KMS-11 (cell line): ENCODE data around the gene DDX55.

Source experiments
- H2AFZ ChIP-seq: fragments of 200-600 bp; sonication (generic); 2 replicates; pipeline ENCODE4 v1.6.1; 2016; ENCODE audit warnings: antibody characterized with exemption, mixed run types, low read depth
- H3K27ac ChIP-seq: fragments of 200-600 bp; sonication (generic); 2 replicates; pipeline ENCODE4 v1.6.1; 2016; ENCODE audit warnings: mild to moderate bottlenecking, mixed run types
- H3K27me3 ChIP-seq: fragments of 200-600 bp; sonication (generic); 2 replicates; pipeline ENCODE4 v1.6.1; 2017; ENCODE audit warnings: mild to moderate bottlenecking, low read depth, mixed run types, moderate library complexity; ENCODE audit not compliant: insufficient read depth
- H3K36me3 ChIP-seq: fragments of 200-600 bp; sonication (generic); 2 replicates; pipeline ENCODE4 v1.6.1; 2017; ENCODE audit warnings: mild to moderate bottlenecking, mixed run types; ENCODE audit not compliant: insufficient read depth
- H3K4me1 ChIP-seq: fragments of 200-600 bp; sonication (generic); 2 replicates; pipeline ENCODE4 v1.6.1; 2016; ENCODE audit warnings: mild to moderate bottlenecking, low read depth, mixed run types; ENCODE audit not compliant: poor library complexity, severe bottlenecking
- H3K4me2 ChIP-seq: fragments of 200-600 bp; sonication (generic); 2 replicates; pipeline ENCODE4 v1.7.0; 2016; ENCODE audit warnings: mild to moderate bottlenecking, mixed run types
- H3K4me3 ChIP-seq: fragments of 200-600 bp; sonication (generic); IDR thresholded peaks from 2 replicates; pipeline ENCODE4 v1.6.1; 2017; ENCODE audit warnings: low read depth, low read length, mixed read lengths; ENCODE audit not compliant: insufficient read depth
- H3K79me2 ChIP-seq: fragments of 200-600 bp; sonication (generic); 2 replicates; pipeline ENCODE4 v1.6.1; 2016; ENCODE audit warnings: low read depth, mixed run types; ENCODE audit not compliant: insufficient read depth
- H3K9ac ChIP-seq: fragments of 200-600 bp; sonication (generic); 2 replicates; pipeline ENCODE4 v1.6.1; 2016; ENCODE audit warnings: mild to moderate bottlenecking, mixed run types
- H4K20me1 ChIP-seq: fragments of 200-600 bp; sonication (generic); 2 replicates; pipeline ENCODE4 v1.6.1; 2016; ENCODE audit warnings: mild to moderate bottlenecking, mixed run types; ENCODE audit not compliant: insufficient read depth
- TF ChIP-seq, protein P1 (sequence below): fragments of 200-600 bp; sonication (generic); conservative IDR thresholded peaks from 2 replicates; pipeline ENCODE4 v1.6.1; 2017; ENCODE audit warnings: low read depth, mild to moderate bottlenecking, antibody characterized with exemption, low read length, moderate library complexity, mixed read lengths

Gene DDX55

DNA sequence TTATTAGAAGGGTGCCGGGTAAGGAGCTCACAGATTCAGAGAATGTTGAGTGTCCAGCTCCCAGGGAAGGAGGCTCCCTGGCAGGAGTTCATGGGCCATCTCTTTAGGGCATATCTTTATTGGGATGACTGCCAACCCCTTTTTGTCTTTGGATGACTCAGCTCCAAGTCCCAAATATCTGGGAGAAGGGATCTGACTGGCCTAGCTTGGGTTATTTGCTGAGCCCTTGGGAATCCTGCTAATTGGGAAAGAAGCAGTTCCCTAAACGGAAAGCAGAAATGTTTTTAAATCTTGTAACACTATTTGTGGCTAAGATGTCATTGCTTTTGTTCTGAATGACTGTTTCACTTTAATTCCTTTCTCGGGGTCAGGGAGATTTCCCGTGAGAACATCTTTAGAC is 12.6 kb downstream of the DDX55 start:
- no peak overlapping the region for H3K4me3 ChIP-seq
- no peak overlapping the region for H3K9ac ChIP-seq
- no peak overlapping the region for H3K4me2 ChIP-seq
- H3K4me1 ChIP-seq: no peaks in the 10 kb centered on the region
- H2AFZ ChIP-seq: no peak overlapping the region
- peaks cover 6% of the 10 kb centered on the region; the same call in 1 of the 2 replicates for H3K36me3 ChIP-seq
- no peaks in the 10 kb centered on the region for H4K20me1 ChIP-seq
- H3K27me3 ChIP-seq: no peaks in the 10 kb centered on the region
- TF ChIP-seq, protein P1, sequence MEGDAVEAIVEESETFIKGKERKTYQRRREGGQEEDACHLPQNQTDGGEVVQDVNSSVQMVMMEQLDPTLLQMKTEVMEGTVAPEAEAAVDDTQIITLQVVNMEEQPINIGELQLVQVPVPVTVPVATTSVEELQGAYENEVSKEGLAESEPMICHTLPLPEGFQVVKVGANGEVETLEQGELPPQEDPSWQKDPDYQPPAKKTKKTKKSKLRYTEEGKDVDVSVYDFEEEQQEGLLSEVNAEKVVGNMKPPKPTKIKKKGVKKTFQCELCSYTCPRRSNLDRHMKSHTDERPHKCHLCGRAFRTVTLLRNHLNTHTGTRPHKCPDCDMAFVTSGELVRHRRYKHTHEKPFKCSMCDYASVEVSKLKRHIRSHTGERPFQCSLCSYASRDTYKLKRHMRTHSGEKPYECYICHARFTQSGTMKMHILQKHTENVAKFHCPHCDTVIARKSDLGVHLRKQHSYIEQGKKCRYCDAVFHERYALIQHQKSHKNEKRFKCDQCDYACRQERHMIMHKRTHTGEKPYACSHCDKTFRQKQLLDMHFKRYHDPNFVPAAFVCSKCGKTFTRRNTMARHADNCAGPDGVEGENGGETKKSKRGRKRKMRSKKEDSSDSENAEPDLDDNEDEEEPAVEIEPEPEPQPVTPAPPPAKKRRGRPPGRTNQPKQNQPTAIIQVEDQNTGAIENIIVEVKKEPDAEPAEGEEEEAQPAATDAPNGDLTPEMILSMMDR: no peak
- H3K79me2 ChIP-seq: no peaks in the 10 kb centered on the region
- H3K27ac ChIP-seq: no peak overlapping the region

GRCh38 chr12:123617144-123617543 is 15.2 kb downstream of the DDX55 start:
- TF ChIP-seq, protein P1: no peak
- Histone ChIP-seq H3K27ac (no peak overlapping the region), H3K4me3 (no peak overlapping the region), H3K4me2 (no peak overlapping the region), H3K79me2 (no peaks in the 10 kb centered on the region), H3K36me3 (no peaks in the 10 kb centered on the region), H3K9ac (no peak overlapping the region), H3K27me3 (no peaks in the 10 kb centered on the region), H3K4me1 (no peaks in the 10 kb centered on the region), H2AFZ (no peak overlapping the region), H4K20me1 (no peaks in the 10 kb centered on the region)

DNA sequence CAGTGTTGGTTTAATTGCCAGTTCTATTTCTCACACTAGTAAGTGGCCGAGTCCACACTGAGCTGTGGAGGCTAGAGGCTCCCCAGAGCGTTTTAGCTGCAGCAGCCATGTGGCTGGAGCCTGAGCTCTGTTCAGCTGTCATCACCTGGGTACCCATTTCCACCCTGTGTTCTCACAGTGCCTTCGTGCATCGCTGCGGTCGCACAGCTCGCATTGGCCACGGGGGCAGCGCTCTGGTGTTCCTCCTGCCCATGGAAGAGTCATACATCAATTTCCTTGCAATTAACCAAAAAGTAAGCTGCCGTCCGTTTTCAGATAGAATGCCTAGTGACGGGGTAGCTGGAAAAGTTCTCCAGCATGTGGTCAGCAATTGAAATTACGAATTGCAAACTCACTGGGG is 15.7 kb downstream of the DDX55 start:
- Histone ChIP-seq H4K20me1 (no peaks in the 10 kb centered on the region), H3K4me1 (no peaks in the 10 kb centered on the region), H3K36me3 (no peaks in the 10 kb centered on the region), H3K79me2 (no peaks in the 10 kb centered on the region), H2AFZ (no peak overlapping the region), H3K27me3 (no peaks in the 10 kb centered on the region), H3K9ac (no peak overlapping the region), H3K4me3 (no peak overlapping the region), H3K27ac (no peak overlapping the region), H3K4me2 (no peak overlapping the region)
- TF ChIP-seq, protein P1: no peak

- TF ChIP-seq, protein P1: no peak
- no peak overlapping the region for H2AFZ ChIP-seq
- no peaks in the 10 kb centered on the region for H4K20me1 ChIP-seq
- H3K4me3 ChIP-seq: no peak overlapping the region
- no peak overlapping the region for H3K27ac ChIP-seq
- no peaks in the 10 kb centered on the region for H3K27me3 ChIP-seq
- no peak overlapping the region for H3K9ac ChIP-seq
- H3K79me2 ChIP-seq: no peaks in the 10 kb centered on the region
- no peak overlapping the region for H3K4me2 ChIP-seq
- no peaks in the 10 kb centered on the region for H3K4me1 ChIP-seq
- H3K36me3 ChIP-seq: no peaks in the 10 kb centered on the region
Measured at GRCh38 chr12:123621101-123621500, 19.2 kb downstream of the DDX55 start.
